Tibial nerve (tissue), 4 donors: ENCODE data around the gene LIM2.

Experiments
- EP300 ChIP-seq, 2 donors: sonication (generic); formaldehyde crosslinking; IDR thresholded peaks; one replicate each; pipeline ENCODE4 v1.6.1; 2017; ENCODE audit warnings: antibody characterized with exemption in 2 of 2, mild to moderate bottlenecking in 1 of 2
- POLR2A ChIP-seq, 2 donors: fragments of 450-650 bp; IDR thresholded peaks; one replicate each; pipeline ENCODE4 v1.6.1; 2017; ENCODE audit warnings: antibody characterized with exemption in 2 of 2, mild to moderate bottlenecking in 2 of 2, moderate library complexity in 2 of 2
- TF ChIP-seq, protein P1 (sequence below), 5 experiments: fragments of 200-600 bp in 3 of 5; fragments of 450-650 bp in 2 of 5; sonication (generic) in 3 of 5; IDR thresholded peaks; one replicate each; pipeline ENCODE4 v1.5.1; 2016 to 2019; ENCODE audit warnings: antibody characterized with exemption in 5 of 5, mild to moderate bottlenecking in 3 of 5, moderate library complexity in 2 of 5

DNA sequence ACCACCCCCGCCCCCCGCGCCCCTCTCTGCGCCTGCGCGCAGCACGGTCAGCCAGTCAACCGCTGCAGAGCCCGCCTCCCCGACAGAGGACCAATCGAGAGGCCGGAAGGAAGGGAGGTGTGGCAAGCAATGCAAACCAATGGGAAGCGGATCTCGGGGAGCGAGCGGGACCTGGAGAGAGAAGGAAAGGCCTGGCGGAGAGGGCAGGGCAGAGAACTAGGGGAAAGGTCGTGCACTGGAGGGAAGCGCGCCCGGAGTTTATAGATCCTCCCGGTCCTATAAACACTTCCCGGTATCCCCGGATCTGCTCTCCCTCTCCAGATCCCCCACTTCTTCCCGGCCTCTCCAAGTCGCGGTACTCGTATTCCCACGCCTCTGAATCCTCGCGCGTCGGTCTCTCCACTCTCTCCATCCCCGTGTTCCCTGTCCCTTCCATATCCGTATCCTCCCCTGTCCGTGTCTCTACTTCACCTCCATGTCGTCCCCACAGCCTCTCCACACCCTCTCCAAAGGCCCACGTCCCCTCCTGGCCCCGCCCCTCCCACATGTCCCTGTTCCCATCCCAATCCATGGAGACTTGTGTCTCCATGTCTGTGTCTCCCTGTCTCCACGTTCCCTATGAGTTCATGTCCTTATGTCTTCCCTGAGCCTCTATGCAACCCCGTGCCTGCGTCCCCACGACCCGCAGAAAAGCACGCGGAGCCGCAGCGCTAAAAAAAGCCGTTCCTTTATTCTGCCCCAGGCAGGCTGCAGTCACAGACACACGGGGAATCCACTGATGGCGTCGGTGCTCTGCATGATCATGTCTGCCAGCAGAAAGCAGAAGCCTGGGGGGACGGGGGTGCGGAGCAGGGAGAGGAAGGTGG lies 21.2 kb downstream of the LIM2 start:
- TF ChIP-seq, protein P1, sequence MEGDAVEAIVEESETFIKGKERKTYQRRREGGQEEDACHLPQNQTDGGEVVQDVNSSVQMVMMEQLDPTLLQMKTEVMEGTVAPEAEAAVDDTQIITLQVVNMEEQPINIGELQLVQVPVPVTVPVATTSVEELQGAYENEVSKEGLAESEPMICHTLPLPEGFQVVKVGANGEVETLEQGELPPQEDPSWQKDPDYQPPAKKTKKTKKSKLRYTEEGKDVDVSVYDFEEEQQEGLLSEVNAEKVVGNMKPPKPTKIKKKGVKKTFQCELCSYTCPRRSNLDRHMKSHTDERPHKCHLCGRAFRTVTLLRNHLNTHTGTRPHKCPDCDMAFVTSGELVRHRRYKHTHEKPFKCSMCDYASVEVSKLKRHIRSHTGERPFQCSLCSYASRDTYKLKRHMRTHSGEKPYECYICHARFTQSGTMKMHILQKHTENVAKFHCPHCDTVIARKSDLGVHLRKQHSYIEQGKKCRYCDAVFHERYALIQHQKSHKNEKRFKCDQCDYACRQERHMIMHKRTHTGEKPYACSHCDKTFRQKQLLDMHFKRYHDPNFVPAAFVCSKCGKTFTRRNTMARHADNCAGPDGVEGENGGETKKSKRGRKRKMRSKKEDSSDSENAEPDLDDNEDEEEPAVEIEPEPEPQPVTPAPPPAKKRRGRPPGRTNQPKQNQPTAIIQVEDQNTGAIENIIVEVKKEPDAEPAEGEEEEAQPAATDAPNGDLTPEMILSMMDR (IDR thresholded peaks at IDR 0.05) = peak in 1 of 5 experiments; percentile 33
- peak; percentile 88 to 98 for TF ChIP-seq EP300 (IDR thresholded peaks at IDR 0.05)
- peak; percentile 92 to 98 for TF ChIP-seq POLR2A (IDR thresholded peaks at IDR 0.05)
